ENCODE measurements around the gene RAB37. TPM values are rescaled to one million over a fixed set of nuclear protein-coding genes. Genes with fewer than 3 reads are reported as not detected.

Gene RAB37
- total RNA-seq, 1 donor from 2014 or later = 7.5 TPM

DNA sequence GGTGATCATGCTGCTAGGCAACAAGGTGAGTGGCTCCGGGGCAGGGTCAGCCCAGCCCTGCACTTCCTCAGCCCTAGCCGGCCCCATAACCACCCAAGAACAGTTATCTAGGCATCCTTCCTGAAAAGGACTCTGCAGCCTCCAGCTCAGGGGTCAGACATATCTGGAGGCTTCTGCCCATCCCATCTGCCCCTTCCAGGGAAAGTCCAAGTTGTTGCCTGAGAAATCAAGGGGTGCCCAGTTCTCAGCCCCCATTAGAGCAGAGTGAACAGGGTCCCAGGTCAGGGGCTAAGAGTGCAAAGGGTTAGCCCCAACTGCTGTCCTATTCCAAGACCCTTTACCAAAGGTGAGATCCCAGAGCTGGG is 7.3 kb downstream of the RAB37 start:
- Mint-ChIP-seq H3K4me1 (peaks cover 60% of the 10 kb centered on the region), H3K9me3 (no peaks in the 10 kb centered on the region), H3K27ac (peak overlapping the region; percentile 75), H3K4me3 (peak overlapping the region; percentile 69), H3K27me3 (no peaks in the 10 kb centered on the region), H3K36me3 (ENCODE audit: low read depth) (peaks cover 2% of the 10 kb centered on the region)
- intact Hi-C loops (cut with micrococcal nuclease) = loop anchor here (1.0 to 10.0 kb wide), 4 partner anchors 26 to 460 kb away; no protein-coding TSS in a partner anchor
- no peak for DNase-seq

- Mint-ChIP-seq H3K4me1 (peaks cover 58% of the 10 kb centered on the region), H3K36me3 (ENCODE audit: low read depth) (peaks cover 7% of the 10 kb centered on the region), H3K27me3 (no peaks in the 10 kb centered on the region), H3K9me3 (no peaks in the 10 kb centered on the region), H3K4me3 (peak overlapping the region; percentile 69), H3K27ac (peak overlapping the region; percentile 52)
- peak; percentile 96 for DNase-seq
- intact Hi-C loops (cut with micrococcal nuclease) = loop anchor here (1.0 to 10.0 kb wide), 4 partner anchors 25 to 460 kb away; no protein-coding TSS in a partner anchor
These were observed 7.9 kb downstream of the RAB37 start for GRCh38 chr17:74744714-74745547.

GRCh38 chr17:74745548-74746177 is 8.6 kb downstream of the RAB37 start:
- Mint-ChIP-seq H3K27me3 (no peaks in the 10 kb centered on the region), H3K36me3 (ENCODE audit: low read depth) (peaks cover 11% of the 10 kb centered on the region), H3K4me1 (peaks cover 56% of the 10 kb centered on the region), H3K4me3 (no peak overlapping the region), H3K27ac (no peak overlapping the region), H3K9me3 (no peaks in the 10 kb centered on the region)
- no peak for DNase-seq
- intact Hi-C loops (cut with micrococcal nuclease) = loop anchor here (2.0 to 10.0 kb wide), 2 partner anchors 119 to 461 kb away; no protein-coding TSS in a partner anchor

DNA sequence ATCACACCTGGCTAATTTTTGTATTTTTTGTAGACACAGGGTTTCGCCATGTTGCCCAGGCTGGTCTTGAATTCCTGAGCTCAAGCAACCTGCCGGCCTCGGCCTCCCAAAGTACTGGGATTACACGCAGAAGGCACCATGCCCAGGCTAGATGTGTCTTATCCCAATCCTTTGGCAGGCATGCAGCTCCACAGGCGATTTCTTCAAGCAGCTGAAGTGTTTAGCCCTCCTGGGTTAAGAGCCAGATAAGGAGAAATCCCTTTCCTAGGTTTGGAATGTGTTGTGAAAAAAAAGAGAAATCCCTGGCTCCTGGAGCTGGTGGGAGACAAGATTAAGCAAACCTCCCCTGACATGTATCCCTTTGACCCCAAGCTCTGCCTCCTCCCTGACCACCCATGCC is 9.3 kb downstream of the RAB37 start:
- intact Hi-C loops (cut with micrococcal nuclease) = loop anchor here (10.0 kb wide), 1 partner anchor 462 kb away; no protein-coding TSS in a partner anchor
- peaks cover 61% of the 10 kb centered on the region for H3K4me1 Mint-ChIP-seq
- DNase-seq = no peak
- H3K27me3 Mint-ChIP-seq = no peaks in the 10 kb centered on the region
- peak overlapping the region; percentile 76 for H3K27ac Mint-ChIP-seq
- peak overlapping the region; percentile 77 for H3K4me3 Mint-ChIP-seq
- peaks cover 18% of the 10 kb centered on the region for H3K36me3 Mint-ChIP-seq (ENCODE audit: low read depth)
- H3K9me3 Mint-ChIP-seq = no peaks in the 10 kb centered on the region

DNA sequence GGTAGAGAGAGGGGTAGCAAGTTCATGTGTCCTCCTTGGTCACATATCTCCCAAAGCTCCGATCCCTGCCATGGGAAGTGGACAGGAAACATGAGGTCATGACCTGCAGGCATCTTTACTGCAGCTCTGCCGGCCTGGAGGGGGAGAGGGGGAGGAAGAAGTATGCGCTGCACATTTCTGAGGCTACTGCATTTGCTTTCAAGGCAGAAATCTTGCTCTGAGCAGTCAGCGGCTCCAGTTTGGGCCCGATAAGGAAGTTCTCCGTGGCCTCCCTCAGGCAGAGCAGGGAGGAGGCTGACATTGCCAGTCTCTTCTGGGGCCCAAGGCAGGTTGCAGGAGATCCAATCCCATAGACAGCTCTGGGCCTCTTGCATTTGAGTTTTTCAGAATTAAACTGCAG is 9.9 kb downstream of the RAB37 start:
- Mint-ChIP-seq H3K4me1 (peaks cover 61% of the 10 kb centered on the region), H3K27me3 (no peaks in the 10 kb centered on the region), H3K9me3 (no peaks in the 10 kb centered on the region), H3K4me3 (peak overlapping the region; percentile 77), H3K27ac (peak overlapping the region; percentile 76), H3K36me3 (ENCODE audit: low read depth) (peaks cover 22% of the 10 kb centered on the region)
- no peak for DNase-seq
- intact Hi-C loops (cut with micrococcal nuclease) = loop anchor here (10.0 kb wide), 1 partner anchor 462 kb away; no protein-coding TSS in a partner anchor

DNA sequence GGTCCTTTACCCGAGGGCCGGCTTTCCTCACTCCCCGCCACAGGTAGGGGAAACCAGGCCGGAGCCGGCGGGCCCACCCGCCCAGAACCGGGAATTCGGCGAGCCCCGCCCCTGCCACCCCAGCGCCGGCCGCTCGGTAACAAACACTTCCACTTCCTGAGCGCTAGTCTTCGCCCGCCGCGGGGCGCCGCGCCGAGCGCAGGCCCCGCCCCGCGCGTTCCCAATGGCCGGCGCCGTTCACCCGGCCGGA is 11.1 kb downstream of the RAB37 start:
- Mint-ChIP-seq H3K27ac (peak overlapping the region; percentile 72), H3K36me3 (ENCODE audit: low read depth) (peaks cover 32% of the 10 kb centered on the region), H3K27me3 (no peaks in the 10 kb centered on the region), H3K4me1 (peaks cover 61% of the 10 kb centered on the region), H3K4me3 (peak overlapping the region; percentile 77), H3K9me3 (no peaks in the 10 kb centered on the region)
- no peak for DNase-seq
- intact Hi-C loops (cut with micrococcal nuclease) = loop anchor here (1.0 to 10.0 kb wide), 4 partner anchors 10 to 463 kb away; partner anchors contain the start of gene NAT9

GRCh38 chr17:74748529-74749278 is 11.6 kb downstream of the RAB37 start, which contains the start of gene NHERF1:
NHERF1 (plus strand) TSS chr17:74748628; CDS start chr17:74748847, 219 bp downstream.
- DNase-seq = peak; percentile 99
- peak within 1 kb of the TSS; percentile 97 for H3K4me3 Mint-ChIP-seq
- intact Hi-C loops (cut with micrococcal nuclease) = loop anchor here (1.0 to 10.0 kb wide), 4 partner anchors 10 to 464 kb away; partner anchors contain the start of gene NAT9
- H3K27ac Mint-ChIP-seq = peak within 1 kb of the TSS; percentile 93
- H3K9me3 Mint-ChIP-seq = no peaks in the 10 kb centered on the region
- no peaks in the 10 kb centered on the region for H3K27me3 Mint-ChIP-seq
- peaks cover 33% of the 10 kb centered on the region for H3K36me3 Mint-ChIP-seq (ENCODE audit: low read depth)
- H3K4me1 Mint-ChIP-seq = peaks cover 60% of the 10 kb centered on the region

- Mint-ChIP-seq H3K4me1 (peaks cover 55% of the 10 kb centered on the region), H3K36me3 (ENCODE audit: low read depth) (peaks cover 33% of the 10 kb centered on the region), H3K4me3 (peak overlapping the region; percentile 97), H3K27me3 (no peaks in the 10 kb centered on the region), H3K27ac (peak overlapping the region; percentile 93), H3K9me3 (no peaks in the 10 kb centered on the region)
- intact Hi-C loops (cut with micrococcal nuclease) = loop anchor here (10.0 kb wide), 1 partner anchor 465 kb away; no protein-coding TSS in a partner anchor
- DNase-seq = peak; percentile 83
These were observed 12.4 kb downstream of the RAB37 start for GRCh38 chr17:74749279-74750038.

- no peak for DNase-seq
- H3K27ac Mint-ChIP-seq = peak overlapping the region; percentile 93
- intact Hi-C loops (cut with micrococcal nuclease) = no loop called here
- peaks cover 55% of the 10 kb centered on the region for H3K4me1 Mint-ChIP-seq
- no peaks in the 10 kb centered on the region for H3K27me3 Mint-ChIP-seq
- peak overlapping the region; percentile 97 for H3K4me3 Mint-ChIP-seq
- no peaks in the 10 kb centered on the region for H3K9me3 Mint-ChIP-seq
- peaks cover 37% of the 10 kb centered on the region for H3K36me3 Mint-ChIP-seq (ENCODE audit: low read depth)
These were observed 12.9 kb downstream of the RAB37 start for GRCh38 chr17:74750039-74750326.

DNA sequence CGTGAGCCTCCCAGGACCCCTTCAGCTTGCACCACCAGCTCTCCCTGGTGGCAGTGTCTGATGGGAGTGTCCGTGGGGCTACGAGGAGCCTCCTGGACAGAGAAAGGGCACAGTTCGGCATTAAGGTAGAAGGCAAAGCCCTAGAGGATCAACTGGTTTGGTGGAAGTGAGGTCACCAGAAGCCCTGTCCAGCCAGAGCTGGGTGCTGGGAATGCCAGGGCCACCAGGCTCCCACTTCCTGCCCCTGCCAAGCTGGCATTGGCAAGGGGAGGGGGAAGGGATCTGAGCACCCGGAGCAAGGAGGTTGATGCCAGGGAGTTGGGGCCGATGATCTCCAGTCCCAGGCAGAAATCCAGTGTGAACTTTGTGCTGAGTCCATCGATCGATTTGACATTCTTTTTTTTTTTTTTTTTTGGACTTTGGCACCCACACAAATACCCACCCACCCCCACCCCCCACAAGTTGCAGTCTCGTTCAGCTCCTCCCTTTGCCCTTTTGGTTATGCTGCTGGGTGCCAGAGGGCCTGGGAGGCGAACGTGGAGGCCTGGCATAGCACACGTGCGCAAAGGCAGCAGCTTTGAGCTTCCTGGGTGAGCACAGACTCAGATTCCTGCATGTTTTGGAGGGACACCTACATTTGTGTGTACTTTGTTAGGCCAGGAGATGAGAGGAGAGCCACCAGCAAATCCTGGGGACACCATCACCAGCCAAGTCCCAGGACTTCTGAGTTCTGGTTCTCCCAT is 13.4 kb downstream of the RAB37 start:
- Mint-ChIP-seq H3K9me3 (no peaks in the 10 kb centered on the region), H3K27me3 (no peaks in the 10 kb centered on the region), H3K36me3 (ENCODE audit: low read depth) (peaks cover 37% of the 10 kb centered on the region), H3K27ac (peak overlapping the region; percentile 93), H3K4me1 (peaks cover 59% of the 10 kb centered on the region), H3K4me3 (peak overlapping the region; percentile 97)
- intact Hi-C loops (cut with micrococcal nuclease) = loop anchor here (1.0 kb wide), 1 partner anchor 9 kb away; no protein-coding TSS in a partner anchor
- no peak for DNase-seq

DNA sequence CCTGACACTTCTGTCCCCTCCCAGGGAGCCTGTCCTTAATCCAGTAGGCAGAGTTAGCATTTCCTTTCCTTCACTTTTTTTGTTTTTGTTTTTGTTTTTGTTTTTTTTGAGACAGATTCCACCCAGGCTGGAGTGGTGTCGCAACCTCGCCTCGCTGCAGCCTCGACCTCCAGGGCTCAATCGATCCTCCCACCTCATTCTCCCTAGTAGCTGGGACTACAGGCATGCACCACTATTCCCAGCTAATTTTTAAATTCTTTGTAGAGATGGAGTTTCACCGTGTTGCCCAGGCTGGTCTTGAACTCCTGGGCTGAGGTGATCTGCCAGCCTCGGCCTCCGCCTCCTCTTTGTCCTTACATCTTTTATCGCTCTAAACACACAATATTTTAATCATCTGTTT is 15.4 kb downstream of the RAB37 start:
- H3K27ac Mint-ChIP-seq = peak overlapping the region; percentile 77
- no peaks in the 10 kb centered on the region for H3K27me3 Mint-ChIP-seq
- intact Hi-C loops (cut with micrococcal nuclease) = no loop called here
- H3K9me3 Mint-ChIP-seq = no peaks in the 10 kb centered on the region
- H3K36me3 Mint-ChIP-seq (ENCODE audit: low read depth) = peaks cover 37% of the 10 kb centered on the region
- DNase-seq = no peak
- H3K4me1 Mint-ChIP-seq = peaks cover 57% of the 10 kb centered on the region
- peak overlapping the region; percentile 97 for H3K4me3 Mint-ChIP-seq

GRCh38 chr17:74752822-74753401 is 15.9 kb downstream of the RAB37 start:
- intact Hi-C loops (cut with micrococcal nuclease) = no loop called here
- Mint-ChIP-seq H3K27ac (peak overlapping the region; percentile 77), H3K27me3 (no peaks in the 10 kb centered on the region), H3K36me3 (ENCODE audit: low read depth) (peaks cover 37% of the 10 kb centered on the region), H3K9me3 (no peaks in the 10 kb centered on the region), H3K4me3 (peak overlapping the region; percentile 97), H3K4me1 (peaks cover 62% of the 10 kb centered on the region)
- DNase-seq = no peak

All from activated CD4-positive, alpha-beta T cell treated with anti-CD3 and anti-CD28 coated beads, Interleukin-2, amount 10 ng/mL, durations not matched to agents 24 days and 14 days (primary cell).